Osteoblast (primary cell): ENCODE results near the gene ABCF3. TPM values are rescaled to one million over a fixed set of nuclear protein-coding genes. Genes with fewer than 3 reads are reported as not detected.
"Not testable (repeated sequence)": the region's sequence is repeated elsewhere in the genome, so short reads cannot be mapped to it uniquely, and the experiment has no call there.

ENCODE experiments used
- DNase-seq: peaks from one replicate; pipeline ENCODE4 v3.0.0; 2011; ENCODE audit warnings: low spot score, mixed read lengths; ENCODE audit not compliant: insufficient read length; ENCODE audit errors: missing footprints
- H2AFZ ChIP-seq: 2 replicates; pipeline ENCODE4 v1.6.0; 2011; ENCODE audit warnings: mild to moderate bottlenecking, low read length
- H3K27ac ChIP-seq: 2 replicates; pipeline ENCODE4 v1.5.1; 2011; ENCODE audit warnings: mild to moderate bottlenecking, low read depth, low read length, moderate library complexity
- H3K27me3 ChIP-seq: 2 replicates; pipeline ENCODE4 v1.6.0; 2012; ENCODE audit warnings: mild to moderate bottlenecking, control low read depth, inconsistent platforms, low read length, moderate library complexity; ENCODE audit not compliant: insufficient read depth
- H3K36me3 ChIP-seq: 2 replicates; pipeline ENCODE4 v1.5.1; 2011; ENCODE audit warnings: mild to moderate bottlenecking, low read length, control low read depth, moderate library complexity; ENCODE audit not compliant: insufficient read depth
- H3K4me1 ChIP-seq: 2 replicates; pipeline ENCODE4 v1.5.1; 2011; ENCODE audit warnings: mild to moderate bottlenecking, low read length, control low read depth, moderate library complexity; ENCODE audit not compliant: insufficient read depth
- H3K4me2 ChIP-seq: 2 replicates; pipeline ENCODE4 v1.6.0; 2011; ENCODE audit warnings: mild to moderate bottlenecking, low read length; ENCODE audit not compliant: insufficient read depth
- H3K4me3 ChIP-seq: fragments of 200-600 bp; sonication (generic); 3 replicates; pipeline ENCODE4 v1.5.1; 2012; ENCODE audit warnings: mild to moderate bottlenecking, low read length, inconsistent platforms; ENCODE audit not compliant: insufficient read depth
- H3K79me2 ChIP-seq: 2 replicates; pipeline ENCODE4 v1.6.0; 2012; ENCODE audit warnings: mild to moderate bottlenecking, low read length, control low read depth, inconsistent platforms; ENCODE audit not compliant: insufficient read depth
- H3K9me3 ChIP-seq: 2 replicates; pipeline ENCODE4 v1.5.1; 2011; ENCODE audit warnings: low read depth, low read length, control low read depth
- H4K20me1 ChIP-seq: 2 replicates; pipeline ENCODE4 v1.6.0; 2012; ENCODE audit warnings: mild to moderate bottlenecking, low read length, control low read depth; ENCODE audit not compliant: insufficient read depth
- total RNA-seq: library from RNA; depleted of rRNA; stranded (reverse); fragments of >200 nt; gene quantifications from 2 replicates; pipeline ENCODE4 v1.2.3, GENCODE V29; 2012
- TF ChIP-seq, protein P1 (sequence below): IDR thresholded peaks from 2 replicates; pipeline ENCODE4 v1.5.1; 2011; ENCODE audit warnings: mild to moderate bottlenecking, low read depth, low read length, moderate library complexity; ENCODE audit errors: extremely low read depth

Gene ABCF3
- total RNA-seq, 1 donor, result 46.7 TPM

DNA sequence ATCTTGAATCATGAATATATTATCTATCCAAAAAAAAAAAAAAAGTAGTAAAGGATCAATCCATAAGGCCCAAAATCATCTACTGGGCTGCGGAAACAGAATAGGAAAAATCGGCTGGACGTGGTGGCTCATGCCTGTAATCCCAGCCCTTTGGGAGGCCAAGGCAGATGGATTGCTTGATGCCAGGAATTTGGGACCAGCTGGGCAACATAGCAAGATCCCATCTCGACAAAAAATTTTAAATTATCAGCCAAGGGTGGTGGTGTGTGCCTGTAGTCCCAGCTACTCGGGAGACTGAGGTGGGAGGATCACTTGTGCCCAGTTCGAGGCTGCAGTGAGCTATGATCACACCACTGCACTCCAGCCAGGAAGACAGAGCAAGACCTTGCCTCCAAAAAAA lies 36.9 kb upstream of the ABCF3 start:
- no peak overlapping the region for H3K27ac ChIP-seq

DNA sequence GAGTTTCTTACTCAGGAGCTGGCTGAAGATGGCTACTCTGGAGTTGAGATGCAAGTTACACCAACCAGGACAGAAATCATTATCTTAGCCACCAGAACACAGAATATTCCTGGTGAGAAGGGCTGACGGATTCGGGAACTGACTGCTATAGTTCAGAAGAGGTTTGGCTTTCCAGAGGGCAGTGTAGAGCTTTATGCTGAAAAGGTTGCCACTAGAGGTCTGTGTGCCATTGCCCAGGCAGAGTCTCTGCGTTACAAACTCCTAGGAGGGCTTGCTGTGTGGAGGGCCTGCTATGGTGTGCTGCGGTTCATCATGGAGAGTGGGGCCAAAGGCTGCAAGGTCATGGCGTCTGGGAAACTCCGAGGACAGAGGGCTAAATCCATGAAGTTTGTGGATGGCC lies 36.2 kb upstream of the ABCF3 start:
- not testable (repeated sequence) for H3K4me3 ChIP-seq, H4K20me1 ChIP-seq, DNase-seq, H3K79me2 ChIP-seq, H2AFZ ChIP-seq, H3K27ac ChIP-seq, H3K9me3 ChIP-seq, H3K27me3 ChIP-seq, H3K4me1 ChIP-seq, H3K4me2 ChIP-seq
- TF ChIP-seq, protein P1, sequence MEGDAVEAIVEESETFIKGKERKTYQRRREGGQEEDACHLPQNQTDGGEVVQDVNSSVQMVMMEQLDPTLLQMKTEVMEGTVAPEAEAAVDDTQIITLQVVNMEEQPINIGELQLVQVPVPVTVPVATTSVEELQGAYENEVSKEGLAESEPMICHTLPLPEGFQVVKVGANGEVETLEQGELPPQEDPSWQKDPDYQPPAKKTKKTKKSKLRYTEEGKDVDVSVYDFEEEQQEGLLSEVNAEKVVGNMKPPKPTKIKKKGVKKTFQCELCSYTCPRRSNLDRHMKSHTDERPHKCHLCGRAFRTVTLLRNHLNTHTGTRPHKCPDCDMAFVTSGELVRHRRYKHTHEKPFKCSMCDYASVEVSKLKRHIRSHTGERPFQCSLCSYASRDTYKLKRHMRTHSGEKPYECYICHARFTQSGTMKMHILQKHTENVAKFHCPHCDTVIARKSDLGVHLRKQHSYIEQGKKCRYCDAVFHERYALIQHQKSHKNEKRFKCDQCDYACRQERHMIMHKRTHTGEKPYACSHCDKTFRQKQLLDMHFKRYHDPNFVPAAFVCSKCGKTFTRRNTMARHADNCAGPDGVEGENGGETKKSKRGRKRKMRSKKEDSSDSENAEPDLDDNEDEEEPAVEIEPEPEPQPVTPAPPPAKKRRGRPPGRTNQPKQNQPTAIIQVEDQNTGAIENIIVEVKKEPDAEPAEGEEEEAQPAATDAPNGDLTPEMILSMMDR, result peak; percentile 58
- peaks cover 13% of the 10 kb centered on the region for H3K36me3 ChIP-seq

More for the DNA sequence above, 36.9 kb upstream of the ABCF3 start:
- H3K4me3 ChIP-seq, result no peak overlapping the region
- TF ChIP-seq, protein P1, result no peak
- H3K79me2 ChIP-seq, result no peaks in the 10 kb centered on the region
- no peaks in the 10 kb centered on the region for H3K9me3 ChIP-seq
- peaks cover 20% of the 10 kb centered on the region for H3K36me3 ChIP-seq
- no peaks in the 10 kb centered on the region for H4K20me1 ChIP-seq
- no peak for DNase-seq
- peaks cover 1% of the 10 kb centered on the region for H3K4me1 ChIP-seq
- no peak overlapping the region for H2AFZ ChIP-seq
- no peaks in the 10 kb centered on the region for H3K27me3 ChIP-seq
- no peak overlapping the region for H3K4me2 ChIP-seq

DNA sequence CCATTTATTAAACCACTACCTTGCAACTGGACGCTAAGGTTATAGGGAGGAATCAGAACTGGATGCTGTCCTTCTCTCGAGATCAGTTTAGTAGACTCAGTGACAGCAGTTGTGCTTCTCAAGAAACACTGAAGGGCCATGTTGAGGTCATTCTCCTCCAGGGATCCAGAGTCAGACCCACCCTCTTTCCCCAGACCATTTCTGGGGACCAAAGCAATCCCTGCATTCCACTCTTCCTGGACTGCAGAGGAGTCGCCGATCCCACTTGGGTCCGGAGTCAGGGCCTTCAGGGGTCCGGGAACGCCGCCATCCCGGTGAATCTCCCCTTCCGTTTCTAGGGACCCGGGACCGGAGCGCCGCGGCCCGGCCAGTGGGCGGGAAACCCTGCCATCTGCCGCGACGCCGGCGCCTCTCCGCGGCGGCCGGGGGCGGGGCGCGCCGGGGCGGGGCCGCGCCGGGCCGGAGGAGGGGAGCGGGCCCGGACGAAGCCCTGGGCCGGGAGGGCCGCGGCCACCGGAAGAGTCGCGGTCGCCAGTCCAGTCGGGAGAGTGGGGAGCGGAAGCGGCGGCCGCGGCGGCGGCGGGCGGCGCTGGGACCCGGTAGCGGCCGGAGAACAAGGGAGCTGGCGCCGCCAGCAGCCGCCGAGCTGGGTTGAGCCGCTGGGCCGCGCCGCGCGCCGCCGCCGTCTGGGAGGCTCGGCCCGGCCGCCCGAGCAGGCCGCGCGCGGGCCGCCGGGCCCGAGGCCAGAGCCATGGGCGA lies 30.9 kb upstream of the ABCF3 start, which contains the start of gene DVL3:
Gene DVL3 (plus strand): TSS at position 493 of the 759 bp plus-strand sequence. CDS start 259 bp downstream, at position 752.
- no peaks in the 10 kb centered on the region for H3K27me3 ChIP-seq
- peaks cover 17% of the 10 kb centered on the region for H4K20me1 ChIP-seq
- peak within 1 kb of the TSS; percentile 92 for H3K4me2 ChIP-seq
- H3K4me3 ChIP-seq, result peak within 1 kb of the TSS; percentile 98
- peak; percentile 98 for DNase-seq
- H2AFZ ChIP-seq, result peak within 1 kb of the TSS; percentile 85
- peak within 1 kb of the TSS; percentile 73 for H3K27ac ChIP-seq
- H3K9me3 ChIP-seq, result no peaks in the 10 kb centered on the region
- TF ChIP-seq, protein P1, result no peak
- H3K79me2 ChIP-seq, result peaks cover 44% of the 10 kb centered on the region
- H3K4me1 ChIP-seq, result peaks cover 32% of the 10 kb centered on the region
- peaks cover 3% of the 10 kb centered on the region for H3K36me3 ChIP-seq

DNA sequence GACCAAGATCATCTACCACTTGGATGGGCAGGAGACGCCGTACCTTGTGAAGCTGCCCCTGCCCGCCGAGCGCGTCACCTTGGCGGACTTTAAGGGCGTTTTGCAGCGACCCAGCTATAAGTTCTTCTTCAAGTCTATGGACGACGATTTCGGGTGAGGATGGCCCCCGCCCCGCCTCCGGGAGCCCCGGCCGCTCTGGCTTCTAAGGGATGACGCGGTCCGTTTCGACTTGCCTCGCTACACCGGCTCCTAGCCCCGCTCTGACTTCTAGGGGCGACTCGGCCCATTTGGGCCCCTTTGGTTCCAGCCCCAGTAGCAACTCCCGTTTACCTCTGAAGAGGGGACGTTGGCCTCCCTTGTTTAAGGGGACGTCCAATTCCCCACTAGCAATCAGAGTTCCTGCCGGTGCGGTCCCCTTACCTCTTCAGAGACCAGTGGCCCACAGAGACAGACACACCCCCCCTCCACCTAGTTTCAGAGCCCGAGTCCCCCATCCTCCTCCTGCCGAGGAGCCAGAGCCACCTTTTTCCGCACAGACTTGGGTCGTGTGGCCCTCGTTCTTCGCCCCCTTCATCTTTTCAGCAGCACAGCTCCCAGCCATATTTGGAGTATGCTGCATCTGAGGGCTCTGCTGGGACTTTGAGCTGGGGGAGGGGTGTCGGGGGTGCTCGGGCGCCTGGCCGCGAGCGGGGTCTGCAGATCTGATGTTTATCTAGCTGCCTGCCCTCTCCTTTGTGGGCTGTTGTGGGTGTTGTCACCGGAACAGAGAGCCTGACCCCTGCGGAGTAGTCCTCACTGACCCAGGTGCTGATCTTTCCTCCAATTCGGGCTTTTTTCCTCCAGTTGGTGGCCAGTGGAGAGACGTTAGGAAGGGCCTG lies 30.1 kb upstream of the ABCF3 start:
- no peaks in the 10 kb centered on the region for H3K27me3 ChIP-seq
- peak; percentile 91 for DNase-seq
- H3K4me3 ChIP-seq, result peak overlapping the region; percentile 98
- no peaks in the 10 kb centered on the region for H3K9me3 ChIP-seq
- H3K79me2 ChIP-seq, result peaks cover 52% of the 10 kb centered on the region
- TF ChIP-seq, protein P1, result no peak
- H3K36me3 ChIP-seq, result peaks cover 3% of the 10 kb centered on the region
- peak overlapping the region; percentile 73 for H3K27ac ChIP-seq
- H3K4me2 ChIP-seq, result peak overlapping the region; percentile 85
- H4K20me1 ChIP-seq, result peaks cover 24% of the 10 kb centered on the region
- peak overlapping the region; percentile 80 for H2AFZ ChIP-seq
- H3K4me1 ChIP-seq, result peaks cover 40% of the 10 kb centered on the region
